Renal cortical epithelial cell (primary cell): Measurements from ENCODE around the gene ZNF716. TPM values are rescaled to one million over a fixed set of nuclear protein-coding genes. Genes with fewer than 3 reads are reported as not detected.
"Not testable (repeated sequence)": the region's sequence is repeated elsewhere in the genome, so short reads cannot be mapped to it uniquely, and the experiment has no call there.

Source experiments
- DNase-seq: peaks from one replicate; pipeline ENCODE4 v3.0.0-alpha.2; 2011; ENCODE audit warnings: low read depth
- total RNA-seq: library from RNA; depleted of rRNA; stranded (reverse); fragments of >200 nt; gene quantifications from 2 replicates; pipeline ENCODE4 v1.2.3, GENCODE V29; 2014

The ZNF716 gene
- not detected in 2 replicates for total RNA-seq

DNA sequence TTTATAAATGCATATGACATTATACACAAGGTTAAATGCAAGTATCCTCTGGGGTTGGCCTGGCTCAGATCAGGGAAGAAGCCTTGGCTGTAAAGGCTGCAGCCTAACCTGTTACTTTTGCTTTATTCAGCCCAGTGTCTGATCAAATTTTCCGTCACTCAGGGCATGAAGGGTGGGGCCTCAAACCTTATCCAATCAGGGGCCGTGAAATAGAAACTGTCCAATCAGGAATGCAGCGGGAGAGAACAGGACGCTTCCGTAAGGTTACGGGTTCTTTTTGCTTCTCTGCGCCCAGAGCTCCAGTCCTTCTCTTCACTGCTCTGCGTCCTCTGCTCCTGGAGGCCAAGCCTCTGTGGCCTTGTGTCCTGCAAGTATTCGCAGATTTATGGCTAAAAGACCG lies at the start of gene ZNF716:
TSS of gene ZNF716 (plus strand) at position 274 of the 400 bp plus-strand sequence. CDS start at position 386, 112 bp downstream.
- no peak for DNase-seq

DNA sequence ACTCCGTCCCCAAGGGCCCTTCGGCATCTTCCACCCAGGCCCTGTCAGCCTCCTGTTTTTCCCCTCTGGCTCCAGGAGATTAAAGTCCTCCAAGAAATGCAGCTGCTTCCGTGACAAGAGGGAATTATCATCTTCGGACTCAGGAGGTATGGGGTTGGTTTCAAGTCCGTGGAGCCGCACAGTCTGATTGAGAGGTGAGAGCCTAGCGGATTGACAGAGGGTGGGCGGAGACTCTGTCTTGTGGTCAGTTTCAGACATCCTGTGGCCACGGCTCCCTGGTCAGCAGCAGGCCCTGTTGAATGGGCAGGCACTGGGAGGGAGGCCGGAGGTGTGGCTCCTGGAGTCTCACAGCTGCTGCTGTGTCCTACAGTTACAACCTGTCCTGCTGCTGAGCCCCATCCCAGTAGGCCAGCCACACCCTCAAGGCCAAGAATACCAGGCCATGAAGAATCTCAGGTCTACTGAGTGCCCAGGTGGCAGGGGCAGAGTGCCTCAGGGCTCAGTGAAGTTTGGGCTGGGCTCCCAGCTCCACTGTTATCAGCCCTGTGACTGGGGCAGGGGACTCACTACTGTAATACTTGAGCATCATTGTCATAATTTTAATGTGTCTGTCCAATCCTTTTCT lies 49.3 kb upstream of the ZNF716 start:
- no peak for DNase-seq

DNA sequence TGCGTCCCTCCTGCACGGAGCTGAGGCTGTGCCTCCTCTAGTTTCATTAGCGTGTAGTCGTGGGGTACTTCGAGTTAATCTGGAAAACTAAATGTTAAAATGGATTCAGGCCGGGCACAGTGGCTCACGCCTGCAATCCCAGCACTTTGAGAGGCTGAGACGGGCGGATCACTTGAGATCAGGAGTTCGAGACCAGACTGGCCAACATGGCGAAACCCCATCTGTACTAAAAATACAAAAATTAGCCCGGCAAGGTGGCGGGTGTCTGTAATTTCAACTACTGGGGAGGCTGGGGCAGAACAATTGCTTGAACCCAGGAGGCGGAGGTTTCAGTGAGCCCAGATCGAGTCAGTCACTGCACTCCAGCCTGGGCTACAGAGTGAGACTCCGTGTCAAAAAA lies 46.9 kb upstream of the ZNF716 start:
- not testable (repeated sequence) for DNase-seq

DNA sequence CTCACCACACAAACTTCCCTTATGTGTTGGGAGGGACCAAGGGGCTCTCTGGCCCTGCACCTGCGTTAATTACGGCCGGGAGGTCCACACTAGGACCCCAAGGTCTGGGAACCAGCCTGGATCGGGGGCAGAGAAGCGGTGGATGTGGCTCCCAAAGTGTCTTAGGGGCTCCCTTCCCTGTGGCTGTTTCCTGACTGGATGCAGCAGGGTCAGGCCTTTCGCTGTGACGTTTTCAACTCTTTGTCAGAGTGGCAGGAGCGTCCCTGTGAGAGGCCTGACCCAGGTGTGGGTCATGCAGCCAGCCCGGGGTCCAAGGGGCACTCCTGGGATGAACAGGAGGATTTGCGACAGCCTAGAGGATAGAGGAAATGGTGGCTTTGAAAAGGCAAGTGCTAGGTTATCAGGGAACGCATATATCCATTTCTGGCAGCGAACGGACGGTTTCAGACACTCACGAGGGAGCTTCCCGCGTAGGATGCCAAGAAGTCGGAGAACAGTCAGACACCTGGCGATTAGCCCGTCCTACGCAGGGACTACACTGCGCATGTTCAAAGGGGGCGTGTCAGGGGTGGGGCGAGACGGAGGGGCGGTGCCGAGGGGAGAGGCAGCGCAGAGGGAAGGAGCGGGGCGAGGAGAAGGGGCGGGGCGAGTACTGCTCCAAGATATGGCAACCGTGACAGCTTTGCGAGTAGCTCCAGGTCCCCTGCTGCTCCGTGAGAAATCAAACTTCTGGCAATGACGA lies 46.2 kb upstream of the ZNF716 start:
- DNase-seq: no peak

DNA sequence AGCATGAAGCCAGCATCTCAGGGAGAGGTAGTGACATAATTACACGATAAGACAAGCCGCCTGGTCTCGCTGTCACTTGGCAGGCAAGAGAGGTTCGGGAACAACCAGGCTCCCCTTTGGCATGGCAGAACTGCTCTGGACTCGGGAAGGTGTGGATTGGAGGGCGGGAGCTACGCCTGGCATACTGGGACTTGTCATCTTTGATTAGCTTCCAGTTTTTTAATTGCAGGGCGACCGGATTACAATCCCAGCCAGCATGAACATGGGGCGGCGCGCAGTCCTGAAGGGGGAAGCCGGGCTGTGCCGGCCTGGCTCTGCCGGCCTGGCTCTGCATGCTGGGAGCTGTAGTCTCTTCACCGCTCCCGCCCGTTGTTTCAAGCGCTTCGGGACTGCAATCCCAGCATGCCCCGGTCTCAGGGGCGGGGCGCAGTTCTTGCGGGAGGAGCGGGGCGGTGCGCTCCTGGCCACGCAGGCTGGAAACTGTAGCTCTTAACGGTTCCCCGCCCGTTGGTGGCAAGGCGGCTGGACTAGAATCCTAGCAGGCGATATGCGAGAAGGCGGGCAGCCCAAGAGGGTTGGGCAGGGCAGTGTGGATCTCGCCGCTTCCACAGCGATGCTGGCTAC lies 45.5 kb upstream of the ZNF716 start:
- DNase-seq: no peak

DNA sequence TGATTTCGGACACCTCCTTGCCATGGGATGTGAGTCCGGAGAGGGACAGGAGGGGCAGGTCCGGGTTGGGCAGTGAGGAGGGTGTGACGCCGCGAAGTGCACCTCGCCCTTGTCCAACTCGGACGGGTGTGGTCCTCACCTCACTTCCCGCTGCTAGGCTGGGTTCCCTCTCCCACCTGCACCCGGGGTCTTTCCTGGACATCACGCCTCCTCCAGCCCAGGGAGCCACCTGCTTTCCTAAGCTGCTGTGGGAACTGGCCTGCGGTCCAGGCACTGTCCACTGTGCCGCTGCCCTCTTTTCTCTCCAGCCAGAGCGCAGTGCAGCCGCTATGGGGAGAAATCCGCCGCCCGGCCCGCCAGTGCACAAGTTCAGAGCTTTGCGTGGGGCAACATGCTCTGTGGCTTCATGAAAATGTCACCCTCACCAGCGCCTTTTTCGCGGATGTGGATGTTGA lies 45.0 kb upstream of the ZNF716 start:
- DNase-seq: no peak

DNA sequence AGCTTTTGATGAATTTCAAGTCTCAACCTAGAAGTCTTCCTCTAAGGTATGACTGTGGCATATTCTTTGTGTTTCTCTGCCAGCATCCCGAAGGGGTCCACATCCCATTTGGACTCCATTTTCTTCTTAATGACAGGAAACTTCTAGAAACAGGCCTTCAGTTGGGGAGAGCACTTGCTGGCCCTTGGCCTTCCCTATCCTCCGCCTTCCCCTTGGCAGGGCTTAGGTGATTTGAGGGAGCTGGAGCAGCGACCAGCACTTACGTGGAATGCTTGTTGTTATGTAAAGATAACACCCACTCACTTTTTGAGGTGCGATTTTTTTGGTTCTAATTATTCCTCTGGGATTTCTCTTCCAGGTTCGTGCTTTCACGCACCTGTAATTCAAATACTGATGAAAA lies 42.9 kb upstream of the ZNF716 start:
- no peak for DNase-seq

DNA sequence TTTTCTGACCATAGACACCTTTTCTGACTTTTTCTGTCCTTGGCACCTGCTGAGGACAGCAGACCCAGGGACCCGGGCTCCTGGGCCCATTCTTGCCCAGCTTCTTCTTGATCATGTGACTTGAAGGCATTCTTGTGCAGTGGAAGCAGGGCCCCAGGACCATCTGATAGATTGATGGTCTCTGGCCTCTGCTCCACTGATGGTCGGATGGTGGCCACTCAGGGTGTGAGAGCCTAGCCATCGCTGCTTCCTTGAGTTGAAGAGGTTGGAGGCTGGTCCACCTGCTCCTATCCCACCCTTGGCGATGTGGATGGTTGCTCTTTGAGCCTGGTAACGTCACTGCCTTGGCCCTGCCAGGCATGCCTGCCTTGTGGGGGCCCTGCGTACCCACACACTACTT lies 37.8 kb upstream of the ZNF716 start:
- DNase-seq: no peak

DNA sequence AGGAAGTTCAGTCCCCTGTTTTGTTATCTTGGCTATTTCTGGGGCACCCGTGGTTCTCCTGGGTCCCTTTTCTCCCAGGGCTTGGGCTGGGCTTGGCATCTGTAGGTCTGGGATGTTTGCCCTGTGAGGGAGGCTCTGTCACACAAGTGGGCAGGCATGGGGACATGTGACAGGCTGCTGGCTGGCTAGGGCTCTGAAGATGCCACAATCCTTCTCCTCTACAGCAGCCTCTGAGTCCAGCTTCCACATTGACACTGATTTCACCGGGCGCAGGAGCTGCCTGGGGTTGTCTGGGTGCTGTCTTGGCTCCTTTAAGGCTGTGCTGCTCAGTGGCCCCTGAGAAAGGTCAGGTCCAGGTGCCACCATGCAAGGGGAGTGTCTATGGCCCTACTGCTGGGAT lies 37.4 kb upstream of the ZNF716 start:
- no peak for DNase-seq

DNA sequence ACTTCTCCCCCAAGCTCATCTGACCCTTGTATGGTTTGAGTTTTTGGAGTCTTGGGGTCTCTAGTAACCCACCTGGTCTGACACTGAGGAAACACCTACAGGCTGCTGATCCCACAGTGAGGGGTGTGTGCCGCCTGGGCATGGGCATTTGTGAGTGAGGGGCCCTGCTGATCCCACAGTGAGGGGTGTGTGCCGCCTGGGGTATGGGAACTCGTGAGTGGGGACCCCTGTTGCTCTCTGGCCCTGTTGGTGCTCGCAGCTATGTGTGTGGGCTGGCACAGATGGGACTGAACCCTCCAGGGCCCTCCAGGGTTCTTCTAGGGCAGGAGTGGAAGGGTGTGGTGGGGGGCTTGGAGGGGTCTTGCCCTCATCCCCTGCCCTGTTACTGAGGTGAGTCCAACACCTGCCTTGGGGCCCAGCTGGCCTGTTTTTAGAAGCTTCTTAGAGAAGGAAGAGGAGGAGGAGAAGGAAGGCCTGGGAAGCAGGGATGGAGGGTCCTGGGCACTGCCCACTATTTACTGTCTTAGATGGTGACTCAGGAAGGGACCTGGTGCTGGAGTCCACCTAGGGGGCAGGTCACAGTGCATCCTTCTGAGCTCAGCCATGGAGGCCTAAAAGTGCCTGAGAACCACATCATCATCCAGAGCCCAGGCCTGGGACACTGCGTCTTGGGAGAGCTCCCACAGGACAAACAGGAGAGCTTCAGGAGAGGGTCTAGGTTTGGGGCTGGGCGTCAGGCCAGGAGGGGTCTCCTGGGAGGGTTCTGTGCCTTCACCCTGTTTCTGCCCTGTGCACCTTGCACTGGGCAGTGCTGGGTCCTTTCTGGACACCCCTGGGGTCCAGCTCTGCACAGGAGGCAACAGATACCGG lies 36.2 kb upstream of the ZNF716 start:
- DNase-seq: no peak

DNA sequence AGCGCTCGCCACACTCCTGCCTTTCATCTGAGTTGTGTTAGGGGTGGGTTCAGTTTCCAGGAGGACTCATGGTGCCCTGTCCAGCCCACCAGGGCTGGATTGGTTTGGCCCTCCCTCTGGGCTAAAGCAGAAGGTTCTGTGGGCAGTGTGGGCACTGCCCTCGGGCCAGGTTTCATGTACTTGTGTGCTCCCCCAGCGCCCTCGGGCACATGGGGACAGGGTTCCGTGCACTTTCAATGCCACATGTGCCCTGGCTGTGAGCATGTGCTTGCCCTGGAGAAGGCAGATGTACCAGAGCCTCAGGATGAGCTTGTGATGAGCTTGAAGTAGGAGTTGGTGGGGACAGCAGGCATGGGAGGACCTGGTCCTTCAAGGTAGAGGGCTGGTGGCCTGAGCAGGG lies 35.6 kb upstream of the ZNF716 start:
- no peak for DNase-seq

DNA sequence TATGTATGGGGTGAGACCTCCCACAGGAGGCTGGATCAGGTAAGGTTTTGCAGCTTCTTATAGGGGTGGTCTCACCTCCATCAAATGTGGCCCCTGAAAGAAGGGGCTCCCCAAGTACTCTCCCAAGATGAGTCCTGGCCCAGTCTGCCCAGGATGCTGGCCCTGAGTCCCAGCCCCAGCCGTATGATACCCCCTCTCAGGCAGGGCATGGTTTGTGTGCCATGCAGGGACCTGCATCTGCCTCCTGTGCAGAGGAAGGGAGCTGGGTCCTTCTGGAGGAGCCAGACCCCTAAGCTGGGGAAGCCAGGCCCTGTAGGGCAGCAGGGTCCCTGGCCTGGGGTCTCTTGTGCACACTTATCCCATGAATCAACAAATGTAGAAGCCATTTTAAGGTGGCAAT lies 35.1 kb upstream of the ZNF716 start:
- no peak for DNase-seq

DNA sequence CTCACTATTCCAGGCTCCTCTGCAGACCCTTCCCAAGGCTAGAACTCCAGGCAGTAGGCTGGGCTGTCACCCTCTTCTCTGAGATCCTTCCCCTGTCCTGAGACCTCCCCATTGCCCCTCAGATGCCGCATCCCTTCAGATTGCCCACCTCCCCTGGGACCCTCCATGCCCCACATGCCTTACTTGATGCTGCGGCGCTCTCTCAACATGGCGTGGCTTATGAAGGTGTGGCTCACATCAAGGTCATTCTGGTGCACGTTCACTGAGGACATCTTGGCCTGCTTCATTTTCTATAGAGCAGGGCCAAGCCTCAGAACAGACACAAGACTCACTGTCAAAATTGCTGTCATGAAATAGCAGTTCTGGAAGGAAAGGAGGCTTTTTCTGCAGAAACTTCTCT lies 34.7 kb upstream of the ZNF716 start:
- no peak for DNase-seq

DNA sequence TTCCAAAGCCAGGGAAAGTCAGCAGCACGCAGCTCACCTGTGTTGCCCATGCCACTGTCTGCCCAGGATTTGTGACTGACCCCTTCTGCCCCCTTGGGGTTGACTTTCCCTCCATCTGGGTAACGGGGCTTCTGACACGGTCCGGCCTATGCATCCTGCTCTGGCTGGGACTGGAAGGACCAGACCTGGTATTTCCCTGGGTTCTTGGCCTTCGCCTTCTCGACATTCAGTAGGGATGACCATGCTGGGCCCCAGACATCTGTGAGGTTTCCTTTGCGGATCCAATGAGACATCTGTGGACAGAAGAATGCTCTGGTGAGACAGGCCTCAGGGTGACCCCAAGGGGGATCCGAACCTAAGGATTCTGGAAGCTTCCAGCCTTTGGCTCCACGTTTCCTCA lies 34.2 kb upstream of the ZNF716 start:
- DNase-seq: no peak

DNA sequence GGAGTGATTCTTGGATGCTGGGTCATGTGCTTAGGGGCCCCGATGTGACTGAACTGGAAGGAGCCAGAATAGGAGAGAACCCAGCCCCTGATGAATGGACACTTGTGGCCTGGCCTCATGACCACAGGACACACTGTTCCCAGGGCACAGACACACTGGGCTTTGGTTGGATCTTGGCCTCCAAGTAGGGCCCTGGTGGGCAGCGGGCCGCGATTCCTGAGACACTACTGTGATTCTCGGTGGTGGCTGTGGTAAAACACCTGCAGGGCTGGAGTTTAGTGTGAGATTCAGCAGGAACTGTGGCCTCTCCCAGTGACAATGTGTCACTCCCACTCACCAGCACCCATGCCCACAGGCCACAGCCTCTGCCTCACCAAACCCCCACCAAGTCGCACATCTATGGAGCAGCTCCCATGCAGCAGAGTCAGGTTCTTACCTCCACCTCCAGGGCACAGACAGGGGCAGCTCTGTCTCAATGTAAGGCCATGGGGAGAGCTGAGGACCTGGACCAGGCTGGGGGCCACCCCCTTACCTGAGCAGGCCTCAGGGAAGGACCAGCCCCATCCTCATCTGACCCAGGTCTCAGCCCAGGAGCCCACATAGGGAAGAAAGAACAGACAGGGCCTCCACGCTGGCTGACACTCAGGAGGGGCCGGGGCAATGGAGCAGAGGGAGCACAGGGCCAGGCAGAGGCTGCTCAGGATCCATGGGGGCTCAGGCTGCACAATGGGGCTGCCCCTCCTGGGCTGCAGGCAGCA lies 33.2 kb upstream of the ZNF716 start:
- no peak for DNase-seq

DNA sequence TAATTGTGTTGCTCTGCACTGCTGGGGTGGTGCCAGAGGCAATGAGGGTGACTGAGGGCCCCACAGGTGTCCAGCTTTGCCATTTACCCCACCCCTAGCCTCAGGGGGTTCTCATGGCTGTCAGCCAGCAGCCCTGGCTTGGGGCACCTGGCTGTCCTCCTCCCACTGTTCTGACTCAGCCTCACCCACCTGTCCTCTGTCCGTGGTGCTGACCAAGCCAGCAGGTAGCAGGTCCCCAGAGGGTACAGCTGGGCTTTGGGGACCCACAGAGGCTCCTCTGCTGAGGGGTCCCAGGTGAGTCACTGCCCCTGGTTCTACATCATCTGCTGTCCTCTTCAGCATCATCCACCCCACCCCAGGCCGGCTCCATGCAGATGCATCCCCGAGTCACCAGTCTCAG lies 32.2 kb upstream of the ZNF716 start:
- no peak for DNase-seq

DNA sequence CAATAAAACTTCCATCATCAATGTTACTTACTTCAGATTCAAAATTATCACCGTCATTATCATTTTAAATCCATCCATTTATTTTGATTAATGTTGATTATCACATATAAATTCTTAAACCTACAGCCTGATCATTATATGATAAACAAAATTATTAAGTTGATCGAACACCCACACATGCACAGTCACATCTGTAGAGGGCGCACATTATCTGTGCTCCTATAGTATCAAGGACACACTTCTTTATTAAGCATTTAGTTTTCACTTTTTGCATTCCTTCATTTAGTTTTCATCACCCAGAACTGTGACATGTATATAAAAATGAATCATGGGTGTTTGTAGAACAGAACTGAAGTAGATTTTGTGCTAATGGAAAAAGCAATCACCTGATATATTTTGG lies 26.2 kb upstream of the ZNF716 start:
- no peak for DNase-seq

DNA sequence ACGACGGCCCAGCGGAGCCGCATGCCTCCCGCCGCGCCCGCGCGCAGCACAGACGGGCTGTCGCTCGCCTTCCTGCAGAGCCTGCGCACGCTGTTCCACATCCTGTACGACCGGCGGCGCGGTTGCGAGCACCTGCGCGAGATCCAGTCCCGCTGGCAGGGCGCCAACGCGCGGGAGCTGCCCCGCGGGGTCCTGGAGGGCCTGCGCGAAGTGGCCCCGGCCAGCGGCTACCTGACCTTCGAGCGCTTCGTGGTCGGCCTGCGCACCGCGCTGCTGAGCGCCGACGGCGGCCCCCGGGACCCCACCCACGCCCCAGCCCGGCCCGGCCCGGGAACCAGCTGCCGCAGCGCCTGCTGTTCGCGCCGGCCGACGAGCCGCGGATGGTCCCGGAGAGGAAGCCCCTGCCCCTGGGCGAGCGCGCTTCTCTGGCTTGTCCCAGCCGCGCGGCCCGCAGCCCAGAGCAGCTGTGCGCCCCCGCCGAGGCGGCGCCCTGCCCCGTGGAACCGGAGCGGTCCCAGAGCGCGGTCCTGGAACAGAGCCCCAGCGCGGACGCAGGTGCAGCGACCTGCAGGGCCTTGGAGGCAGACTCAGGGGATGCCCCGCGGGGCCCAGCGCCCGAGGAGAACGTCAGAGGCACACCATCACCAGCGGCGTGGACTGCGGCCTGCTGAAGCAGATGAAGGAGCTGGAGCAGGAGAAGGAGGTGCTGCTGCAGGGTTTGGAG lies 25.3 kb upstream of the ZNF716 start:
- no peak for DNase-seq

DNA sequence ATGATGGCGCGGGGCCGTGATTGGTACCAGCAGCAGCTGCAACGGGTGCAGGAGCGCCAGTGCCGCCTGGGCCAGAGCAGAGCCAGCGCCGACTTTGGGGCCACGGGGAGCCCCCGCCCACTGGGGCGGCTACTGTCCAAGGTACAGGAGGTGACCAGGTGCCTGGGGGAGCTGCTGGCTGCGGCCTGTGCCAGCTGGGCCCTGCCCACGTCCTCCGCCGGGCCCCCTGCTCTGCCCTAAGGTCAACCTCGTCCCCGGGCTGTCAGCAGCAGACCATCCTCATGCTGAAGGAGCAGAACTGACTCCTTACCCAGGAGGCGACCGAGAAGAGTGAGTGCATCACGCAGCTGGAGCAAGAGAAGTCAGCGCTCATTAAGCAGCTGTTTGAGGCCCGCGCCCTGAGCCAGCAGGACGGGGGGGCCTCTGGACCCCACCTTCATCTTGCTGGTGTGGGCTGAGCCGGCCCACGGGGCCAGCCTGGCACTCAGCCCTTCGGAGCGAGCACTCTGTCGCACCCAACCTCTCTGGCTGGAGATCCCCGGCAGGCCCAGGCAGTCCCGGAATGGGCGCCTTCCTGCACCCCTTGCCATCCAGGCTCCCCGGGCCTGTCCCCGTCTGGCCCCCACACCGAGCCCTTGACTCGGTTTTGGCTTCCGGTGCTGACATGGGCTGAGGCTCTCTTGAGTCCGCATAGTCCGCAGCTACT lies 24.6 kb upstream of the ZNF716 start:
- no peak for DNase-seq

DNA sequence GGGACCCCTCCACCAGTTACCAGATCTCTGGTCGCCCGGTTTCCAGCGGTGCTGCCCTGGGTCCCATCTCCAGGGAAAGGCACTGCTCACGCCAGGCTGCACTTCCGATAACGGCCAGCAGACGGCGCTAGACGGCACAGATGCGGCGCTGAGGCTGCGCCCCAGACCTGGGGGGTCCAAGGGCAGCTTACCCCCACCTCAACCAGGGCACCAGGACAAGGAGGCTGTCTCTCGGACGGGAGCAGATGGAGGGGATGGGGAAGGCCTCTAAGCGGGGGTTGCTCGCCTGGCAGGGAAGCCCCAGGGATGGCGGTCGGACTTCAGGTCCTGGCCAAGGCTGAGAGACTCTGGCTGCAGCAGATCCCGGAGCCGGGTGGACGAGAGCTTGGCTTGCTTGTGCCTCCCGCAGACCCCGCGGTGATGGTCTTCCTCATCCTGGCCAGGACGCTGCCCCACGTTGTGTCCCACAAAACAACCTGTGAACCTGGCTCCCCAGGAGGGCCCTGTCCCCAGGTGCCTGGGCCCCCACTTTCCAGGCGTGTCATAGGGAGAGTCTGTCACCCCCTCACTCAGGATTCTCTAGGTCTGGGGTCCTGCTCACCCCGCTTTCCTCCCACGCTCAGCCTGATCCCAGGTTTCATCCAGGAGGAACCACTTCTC lies 23.9 kb upstream of the ZNF716 start:
- no peak for DNase-seq
